Endothelial cell of umbilical vein (primary cell): ENCODE results near the gene ACTG1. TPM values are rescaled to one million over a fixed set of nuclear protein-coding genes. Genes with fewer than 3 reads are reported as not detected.

Experiments used
- BruUV-seq: library from RNA; stranded (reverse); fragments of 400-500 nt; replicated peaks from 2 replicates; lab custom pipeline; 2021; lab: Mats Ljungman, UMichigan
- CTCF ChIA-PET: fragments of 300-600, 350-600 bp; sonication (Branson Sonifier 250); formaldehyde crosslinking; loops from one replicate; lab custom pipeline; 2021; ENCODE audit warnings: antibody characterized with exemption, inconsistent platforms; lab: Charles Lee
- POLR2A ChIA-PET: fragments of 300-600, 350-600 bp; sonication (Branson Sonifier 250); formaldehyde crosslinking; loops from one replicate; lab custom pipeline; 2021; ENCODE audit warnings: antibody characterized with exemption, inconsistent platforms; lab: Charles Lee
- DNase-seq: peaks from one replicate; pipeline ENCODE4 v3.0.0-alpha.2; 2011; ENCODE audit warnings: low read depth, low spot score
- FAIRE-seq: peaks from 2 replicates; lab custom pipeline; 2011; peaks lifted over from hg19 to GRCh38; lab: Jason Lieb, UNC
- H2AFZ ChIP-seq: 2 replicates; pipeline ENCODE4 v1.6.0; 2012; ENCODE audit warnings: low read depth, low read length, control low read depth, inconsistent platforms
- H3K27ac ChIP-seq: 2 replicates; pipeline ENCODE4 v1.5.1; 2011; ENCODE audit warnings: low read depth, mild to moderate bottlenecking, control low read depth, low read length, moderate library complexity; ENCODE audit not compliant: insufficient read depth
- H3K27me3 ChIP-seq, 2 experiments: 2 replicates each; pipeline versions ENCODE4 v1.6.0 to v1.6.1; 2011; ENCODE audit warnings: low read length in 2 of 2, mixed read lengths in 1 of 2; ENCODE audit not compliant: control insufficient read depth in 2 of 2, insufficient read depth in 2 of 2
- H3K36me3 ChIP-seq, 2 experiments: 2 replicates in 1 of 2; 3 replicates in 1 of 2; pipeline ENCODE4 v1.5.1; 2011; ENCODE audit warnings: low read length in 2 of 2, mild to moderate bottlenecking in 1 of 2, moderate library complexity in 1 of 2; ENCODE audit not compliant: control insufficient read depth in 2 of 2, insufficient read depth in 2 of 2; ENCODE audit errors: extremely low read depth in 1 of 2
- H3K4me1 ChIP-seq: 3 replicates; pipeline ENCODE4 v1.5.1; 2011; ENCODE audit warnings: mild to moderate bottlenecking, low read length; ENCODE audit not compliant: control insufficient read depth, insufficient read depth; ENCODE audit errors: extremely low read depth
- H3K4me2 ChIP-seq: 2 replicates; pipeline ENCODE4 v1.6.1; 2011; ENCODE audit warnings: low read length, control low read depth, mixed read lengths; ENCODE audit not compliant: insufficient read depth
- H3K4me3 ChIP-seq, 3 experiments: fragments of 200-600 bp in 1 of 3; sonication (generic), shearing (Covaris generic) in 1 of 3; replicated peaks in 1 of 3; 2 replicates each; pipeline ENCODE4 v1.5.1; 2011 to 2016; ENCODE audit warnings: control low read depth in 3 of 3, low read length in 3 of 3, mild to moderate bottlenecking in 2 of 3, inconsistent platforms in 1 of 3, low read depth in 1 of 3, moderate library complexity in 1 of 3; ENCODE audit not compliant: insufficient read depth in 1 of 3
- H3K79me2 ChIP-seq: 2 replicates; pipeline ENCODE4 v1.6.0; 2012; ENCODE audit warnings: low read length, inconsistent platforms; ENCODE audit not compliant: control insufficient read depth, insufficient read depth
- H3K9ac ChIP-seq: replicated peaks from 2 replicates; pipeline ENCODE3; 2011; ENCODE audit warnings: low read length, control low read depth; ENCODE audit not compliant: insufficient read depth; ENCODE audit errors: extremely low read depth
- H3K9me1 ChIP-seq: replicated peaks from 3 replicates; pipeline ENCODE4 v1.6.0; 2011; ENCODE audit warnings: mild to moderate bottlenecking, low read length; ENCODE audit not compliant: control insufficient read depth, insufficient read depth; ENCODE audit errors: extremely low read depth
- H3K9me3 ChIP-seq: replicated peaks from 2 replicates; pipeline ENCODE4 v1.5.1; 2012; ENCODE audit warnings: low read length, inconsistent platforms; ENCODE audit not compliant: control insufficient read depth, insufficient read depth
- H4K20me1 ChIP-seq: replicated peaks from 2 replicates; pipeline ENCODE3; 2011; ENCODE audit warnings: mild to moderate bottlenecking, low read length; ENCODE audit not compliant: control insufficient read depth, insufficient read depth; ENCODE audit errors: extremely low read depth
- EZH2 ChIP-seq: IDR thresholded peaks from 2 replicates; pipeline ENCODE4 v1.6.1; 2012; ENCODE audit warnings: borderline replicate concordance, low read depth, mild to moderate bottlenecking, moderate library complexity, low read length, inconsistent platforms; ENCODE audit not compliant: severe bottlenecking
- GATA2 ChIP-seq: IDR thresholded peaks from 2 replicates; pipeline ENCODE4 v1.7.0; 2011; ENCODE audit warnings: low read depth, mild to moderate bottlenecking, moderate library complexity, mixed read lengths, low read length; ENCODE audit not compliant: insufficient read length, insufficient read depth
- JUN ChIP-seq: IDR thresholded peaks from 2 replicates; pipeline ENCODE4 v1.6.1; 2011; ENCODE audit warnings: borderline replicate concordance, low read depth; ENCODE audit not compliant: insufficient read length, insufficient read depth
- MYC ChIP-seq: IDR thresholded peaks from one replicate; pipeline ENCODE4 v1.6.1; 2011; ENCODE audit warnings: mild to moderate bottlenecking, low read depth, low read length
- POLR2A ChIP-seq: IDR thresholded peaks from 2 replicates; pipeline ENCODE4 v1.6.1; 2012; ENCODE audit warnings: low read depth, mild to moderate bottlenecking, control low read depth, low read length
- dilution Hi-C: fragments of 300-500 bp; cut with MboI; formaldehyde crosslinking; loops from one replicate; pipeline ENCODE4 v1.15.0; 2019; ENCODE audit warnings: low sequenced_read_pairs; ENCODE audit not compliant: extremely low pct_ligation_motif_present
- intact Hi-C: fragments of 100-400 bp; cut with micrococcal nuclease; formaldehyde crosslinking; loops from one replicate; pipeline ENCODE4 v1.10.0; 2022
- polyA plus RNA-seq, 4 experiments: library from polyadenylated mRNA; depleted of rRNA in 3 of 4; stranded (reverse) in 3 of 4; unstranded in 1 of 4; fragments of >200 nt; gene quantifications; 2 replicates each; pipeline versions ENCODE4 v1.2.1 to v1.2.3, GENCODE V29; 2011 to 2012; ENCODE audit warnings: missing spikeins in 1 of 4
- total RNA-seq: library from RNA; stranded (reverse); gene quantifications from 2 replicates; pipeline ENCODE4 v1.2.3, GENCODE V29; 2021
- TF ChIP-seq, protein P1 (sequence below), 2 donors: IDR thresholded peaks; 1 replicate in 1 of 2; 2 replicates in 1 of 2; pipeline ENCODE4 v1.5.1; 2011; ENCODE audit warnings: low read length in 2 of 2, mild to moderate bottlenecking in 2 of 2, moderate library complexity in 2 of 2, control low read depth in 1 of 2, inconsistent platforms in 1 of 2, low read depth in 1 of 2; ENCODE audit not compliant: insufficient read depth in 1 of 2; ENCODE audit errors: extremely low read depth in 1 of 2
- TF ChIP-seq, protein P2 (sequence below): IDR thresholded peaks from 2 replicates; pipeline ENCODE4 v1.6.1; 2011; ENCODE audit not compliant: insufficient read depth, insufficient read length

ACTG1 gene
- total and polyA plus RNA-seq, 2 donors (not counting 3 experiments of a cell fraction or from before 2014, with no cell fraction given), result 6,127 to 10,663 TPM

DNA sequence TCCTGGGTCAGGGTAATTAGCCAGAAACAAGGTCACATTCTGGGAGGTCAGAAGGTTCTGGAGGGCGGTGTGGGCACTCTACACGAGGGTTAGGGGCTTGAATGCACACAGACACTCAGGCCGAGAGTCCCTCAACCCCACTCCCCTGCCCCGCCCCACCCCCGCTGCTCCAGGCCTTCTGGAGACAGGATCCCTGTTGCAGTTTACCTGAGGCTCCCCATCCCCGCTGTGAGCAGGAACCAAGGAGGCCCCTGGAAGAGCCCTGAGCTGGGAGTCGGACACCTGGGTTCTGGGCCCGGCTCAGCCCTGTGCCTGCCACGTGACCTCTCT lies 4.4 kb upstream of the ACTG1 start:
- intact Hi-C loops, result no loop called here
- no peak overlapping the region for H3K4me3 ChIP-seq
- H2AFZ ChIP-seq, result no peak overlapping the region
- H3K9me3 ChIP-seq, result no peaks in the 10 kb centered on the region
- H3K4me1 ChIP-seq, result peaks cover 35% of the 10 kb centered on the region
- no peaks in the 10 kb centered on the region for H3K9me1 ChIP-seq
- H3K4me2 ChIP-seq, result no peak overlapping the region
- dilution Hi-C loops, result no loop called here
- no peaks in the 10 kb centered on the region for H3K27me3 ChIP-seq
- peaks cover 31% of the 10 kb centered on the region for H3K79me2 ChIP-seq
- DNase-seq (no peak), FAIRE-seq (no peak)
- no peak overlapping the region for H3K9ac ChIP-seq
- TF ChIP-seq, protein P1, sequence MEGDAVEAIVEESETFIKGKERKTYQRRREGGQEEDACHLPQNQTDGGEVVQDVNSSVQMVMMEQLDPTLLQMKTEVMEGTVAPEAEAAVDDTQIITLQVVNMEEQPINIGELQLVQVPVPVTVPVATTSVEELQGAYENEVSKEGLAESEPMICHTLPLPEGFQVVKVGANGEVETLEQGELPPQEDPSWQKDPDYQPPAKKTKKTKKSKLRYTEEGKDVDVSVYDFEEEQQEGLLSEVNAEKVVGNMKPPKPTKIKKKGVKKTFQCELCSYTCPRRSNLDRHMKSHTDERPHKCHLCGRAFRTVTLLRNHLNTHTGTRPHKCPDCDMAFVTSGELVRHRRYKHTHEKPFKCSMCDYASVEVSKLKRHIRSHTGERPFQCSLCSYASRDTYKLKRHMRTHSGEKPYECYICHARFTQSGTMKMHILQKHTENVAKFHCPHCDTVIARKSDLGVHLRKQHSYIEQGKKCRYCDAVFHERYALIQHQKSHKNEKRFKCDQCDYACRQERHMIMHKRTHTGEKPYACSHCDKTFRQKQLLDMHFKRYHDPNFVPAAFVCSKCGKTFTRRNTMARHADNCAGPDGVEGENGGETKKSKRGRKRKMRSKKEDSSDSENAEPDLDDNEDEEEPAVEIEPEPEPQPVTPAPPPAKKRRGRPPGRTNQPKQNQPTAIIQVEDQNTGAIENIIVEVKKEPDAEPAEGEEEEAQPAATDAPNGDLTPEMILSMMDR (IDR thresholded peaks at IDR 0.05; ENCODE audit: extremely low read depth in 1 of 2, insufficient read depth in 1 of 2, low read depth in 1 of 2, low read length in 2 of 2), result no peak
- no peak for TF ChIP-seq JUN
- TF ChIP-seq, protein P2, sequence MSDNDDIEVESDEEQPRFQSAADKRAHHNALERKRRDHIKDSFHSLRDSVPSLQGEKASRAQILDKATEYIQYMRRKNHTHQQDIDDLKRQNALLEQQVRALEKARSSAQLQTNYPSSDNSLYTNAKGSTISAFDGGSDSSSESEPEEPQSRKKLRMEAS, result no peak
- TF ChIP-seq MYC, result no peak
- no peak for TF ChIP-seq POLR2A
- TF ChIP-seq GATA2, result no peak
- TF ChIP-seq EZH2, result no peak
- POLR2A ChIA-PET, result no interaction called here
- no TSS peak for BruUV-seq
- no peaks in the 10 kb centered on the region for H4K20me1 ChIP-seq
- CTCF ChIA-PET, result no interaction called here
- no peaks in the 10 kb centered on the region for H3K36me3 ChIP-seq
- H3K27ac ChIP-seq, result no peak overlapping the region
